OCI-LY1 (cell line): ENCODE data around the gene IAH1.

Experiments used
- H2AFZ ChIP-seq: fragments of 200-600 bp; sonication (generic), shearing (Covaris generic); 2 replicates; pipeline ENCODE4 v1.6.0; 2014; ENCODE audit warnings: antibody characterized with exemption, mild to moderate bottlenecking, low read length
- H3F3A ChIP-seq: fragments of 200-600 bp; sonication (generic), shearing (Covaris generic); 2 replicates; pipeline ENCODE4 v1.6.0; 2014; ENCODE audit warnings: mild to moderate bottlenecking, antibody characterized with exemption, low read length, moderate library complexity; ENCODE audit not compliant: insufficient read depth
- H3K27ac ChIP-seq: fragments of 200-600 bp; sonication (generic); 2 replicates; pipeline ENCODE4 v1.5.1; 2014; ENCODE audit warnings: low read length, mixed run types, mild to moderate bottlenecking, low read depth; ENCODE audit not compliant: poor library complexity, severe bottlenecking
- H3K27me3 ChIP-seq: fragments of 200-600 bp; sonication (generic); 2 replicates; pipeline ENCODE4 v1.6.0; 2014; ENCODE audit warnings: antibody characterized with exemption, mild to moderate bottlenecking, low read length, moderate library complexity; ENCODE audit not compliant: insufficient read depth
- H3K36me3 ChIP-seq: fragments of 200-600 bp; sonication (generic); 2 replicates; pipeline ENCODE4 v1.6.1; 2014; ENCODE audit warnings: mild to moderate bottlenecking, antibody characterized with exemption, low read length, moderate library complexity, mixed read lengths; ENCODE audit not compliant: insufficient read depth
- H3K4me1 ChIP-seq: fragments of 200-600 bp; sonication (generic); 2 replicates; pipeline ENCODE4 v1.5.1; 2014; ENCODE audit warnings: mild to moderate bottlenecking, low read length, moderate library complexity; ENCODE audit not compliant: insufficient read depth, severe bottlenecking
- H3K4me2 ChIP-seq: fragments of 200-600 bp; sonication (generic), shearing (Covaris generic); 2 replicates; pipeline ENCODE4 v1.6.1; 2014; ENCODE audit warnings: low read length
- H3K4me3 ChIP-seq: fragments of 200-600 bp; sonication (generic); 2 replicates; pipeline ENCODE4 v1.5.1; 2014; ENCODE audit warnings: low read length, low read depth, mild to moderate bottlenecking, mixed read lengths; ENCODE audit not compliant: poor library complexity, severe bottlenecking
- H3K79me2 ChIP-seq: fragments of 200-600 bp; shearing (Covaris generic); 2 replicates; pipeline ENCODE4 v1.6.1; 2016; ENCODE audit warnings: mixed run types, low read length, mixed read lengths; ENCODE audit not compliant: insufficient read depth
- H3K9ac ChIP-seq: fragments of 200-600 bp; sonication (generic), shearing (Covaris generic); 2 replicates; pipeline ENCODE4 v1.6.1; 2014; ENCODE audit warnings: mild to moderate bottlenecking, low read length, mixed read lengths
- H3K9me2 ChIP-seq: fragments of 200-600 bp; sonication (generic), shearing (Covaris generic); 2 replicates; pipeline ENCODE4 v1.6.1; 2014; ENCODE audit warnings: low read depth, mild to moderate bottlenecking, low read length, mixed read lengths
- H3K9me3 ChIP-seq: fragments of 200-600 bp; shearing (Covaris generic); 2 replicates; pipeline ENCODE4 v1.6.1; 2014; ENCODE audit warnings: low read length, mixed read lengths
- H4K20me1 ChIP-seq: fragments of 200-600 bp; sonication (generic), shearing (Covaris generic); 2 replicates; pipeline ENCODE4 v1.6.0; 2016; ENCODE audit warnings: mild to moderate bottlenecking, low read length; ENCODE audit not compliant: insufficient read depth
- EZH2 ChIP-seq: fragments of 200-600 bp; sonication (generic), shearing (Covaris generic); IDR thresholded peaks from 2 replicates; pipeline ENCODE4 v1.8.0; 2017; ENCODE audit warnings: borderline replicate concordance, mixed run types, mild to moderate bottlenecking, antibody characterized with exemption, low read length, moderate library complexity, mixed read lengths
- TF ChIP-seq, protein P1 (sequence below): fragments of 200-600 bp; sonication (generic), shearing (Covaris generic); IDR thresholded peaks from 2 replicates; pipeline ENCODE4 v1.5.1; 2017; ENCODE audit warnings: mild to moderate bottlenecking, antibody characterized with exemption, low read length, moderate library complexity, mixed read lengths

The IAH1 gene

DNA sequence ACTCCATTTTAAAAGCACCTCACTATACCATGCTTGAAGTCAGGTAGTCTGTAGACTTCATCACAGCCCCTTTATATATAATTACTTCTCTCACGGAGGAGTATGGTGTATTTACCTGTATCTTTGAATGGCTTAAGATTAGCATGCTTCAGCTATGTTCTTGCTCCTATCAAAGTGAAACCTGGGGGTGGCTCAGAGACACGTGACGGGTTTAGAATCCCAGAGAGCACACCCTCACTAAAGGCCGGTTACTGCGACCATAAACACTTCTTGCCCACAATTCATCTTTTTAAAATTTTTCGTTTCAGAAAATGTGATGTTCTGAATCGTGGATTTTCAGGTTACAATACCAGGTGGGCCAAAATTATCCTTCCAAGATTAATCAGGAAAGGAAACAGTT, 3.6 kb downstream of the IAH1 start:
- no peaks in the 10 kb centered on the region for H3K9me2 ChIP-seq
- H2AFZ ChIP-seq, result no peak overlapping the region
- no peak overlapping the region for H3K9ac ChIP-seq
- no peaks in the 10 kb centered on the region for H3K27me3 ChIP-seq
- H3F3A ChIP-seq, result no peaks in the 10 kb centered on the region
- H3K27ac ChIP-seq, result no peak overlapping the region
- no peaks in the 10 kb centered on the region for H3K79me2 ChIP-seq
- no peaks in the 10 kb centered on the region for H4K20me1 ChIP-seq
- TF ChIP-seq EZH2, result no peak
- TF ChIP-seq, protein P1, sequence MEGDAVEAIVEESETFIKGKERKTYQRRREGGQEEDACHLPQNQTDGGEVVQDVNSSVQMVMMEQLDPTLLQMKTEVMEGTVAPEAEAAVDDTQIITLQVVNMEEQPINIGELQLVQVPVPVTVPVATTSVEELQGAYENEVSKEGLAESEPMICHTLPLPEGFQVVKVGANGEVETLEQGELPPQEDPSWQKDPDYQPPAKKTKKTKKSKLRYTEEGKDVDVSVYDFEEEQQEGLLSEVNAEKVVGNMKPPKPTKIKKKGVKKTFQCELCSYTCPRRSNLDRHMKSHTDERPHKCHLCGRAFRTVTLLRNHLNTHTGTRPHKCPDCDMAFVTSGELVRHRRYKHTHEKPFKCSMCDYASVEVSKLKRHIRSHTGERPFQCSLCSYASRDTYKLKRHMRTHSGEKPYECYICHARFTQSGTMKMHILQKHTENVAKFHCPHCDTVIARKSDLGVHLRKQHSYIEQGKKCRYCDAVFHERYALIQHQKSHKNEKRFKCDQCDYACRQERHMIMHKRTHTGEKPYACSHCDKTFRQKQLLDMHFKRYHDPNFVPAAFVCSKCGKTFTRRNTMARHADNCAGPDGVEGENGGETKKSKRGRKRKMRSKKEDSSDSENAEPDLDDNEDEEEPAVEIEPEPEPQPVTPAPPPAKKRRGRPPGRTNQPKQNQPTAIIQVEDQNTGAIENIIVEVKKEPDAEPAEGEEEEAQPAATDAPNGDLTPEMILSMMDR, result no peak
- H3K4me2 ChIP-seq, result no peak overlapping the region; the same call in 1 of the 2 replicates
- H3K36me3 ChIP-seq, result peaks cover 71% of the 10 kb centered on the region
- H3K4me3 ChIP-seq, result no peak overlapping the region
- H3K9me3 ChIP-seq, result 0 out of 2 replicates have a peak, but pooled peaks cover 2% of the 10 kb centered on the region
- H3K4me1 ChIP-seq, result peaks cover 45% of the 10 kb centered on the region

DNA sequence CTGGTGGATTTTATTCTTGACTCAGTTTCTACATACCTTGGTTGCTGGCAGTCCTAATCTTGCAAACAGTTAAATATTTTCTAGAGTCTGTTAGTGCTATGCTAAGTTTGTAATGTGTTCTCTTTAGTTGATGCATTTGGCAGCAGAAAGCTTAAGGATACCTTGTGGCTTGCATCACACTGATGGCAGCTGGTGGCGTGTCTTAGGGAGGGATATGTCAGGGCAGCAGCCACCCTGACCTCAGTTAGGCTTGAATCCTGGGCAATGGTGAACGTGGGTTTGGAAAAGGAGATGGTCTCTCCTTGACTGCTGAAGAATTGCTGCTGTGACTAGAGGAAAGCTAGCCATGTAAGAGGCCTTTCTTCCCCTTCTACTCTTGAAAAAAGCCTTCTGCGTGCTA, 4.2 kb downstream of the IAH1 start:
- H3K4me2 ChIP-seq, result no peak overlapping the region
- H3K9me3 ChIP-seq, result 0 out of 2 replicates have a peak, but pooled peaks cover 2% of the 10 kb centered on the region
- no peaks in the 10 kb centered on the region for H3K9me2 ChIP-seq
- no peak overlapping the region for H3K4me3 ChIP-seq
- no peak overlapping the region for H3K9ac ChIP-seq
- no peak for TF ChIP-seq EZH2
- TF ChIP-seq, protein P1, result no peak
- H3K4me1 ChIP-seq, result peaks cover 43% of the 10 kb centered on the region
- no peaks in the 10 kb centered on the region for H3F3A ChIP-seq
- H4K20me1 ChIP-seq, result no peaks in the 10 kb centered on the region
- peaks cover 71% of the 10 kb centered on the region for H3K36me3 ChIP-seq
- no peak overlapping the region for H2AFZ ChIP-seq
- H3K27me3 ChIP-seq, result no peaks in the 10 kb centered on the region
- no peak overlapping the region for H3K27ac ChIP-seq
- no peaks in the 10 kb centered on the region for H3K79me2 ChIP-seq

DNA sequence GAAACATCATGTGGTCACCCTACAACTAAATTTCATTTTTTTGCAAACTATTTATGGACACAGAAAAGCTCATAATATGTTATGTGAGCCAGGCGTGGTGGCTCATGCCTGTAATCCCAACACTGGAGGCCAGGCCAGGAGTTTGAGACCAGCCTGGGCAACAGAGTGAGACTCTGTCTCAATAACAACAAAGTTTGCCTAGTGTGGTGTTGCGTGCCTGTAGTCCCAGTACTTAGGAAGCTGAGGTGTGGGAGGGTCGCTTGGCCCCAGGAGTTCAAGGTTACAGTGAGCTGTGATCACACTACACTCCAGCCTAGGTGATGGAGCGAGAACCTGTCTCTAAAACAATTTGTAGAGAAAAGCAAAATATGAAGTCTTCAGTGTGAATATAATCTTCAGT, 5.8 kb downstream of the IAH1 start:
- no peak for TF ChIP-seq EZH2
- peaks cover 35% of the 10 kb centered on the region for H3K4me1 ChIP-seq
- H4K20me1 ChIP-seq, result no peaks in the 10 kb centered on the region
- no peak overlapping the region; the same call in 1 of the 2 replicates for H3K4me2 ChIP-seq
- no peak overlapping the region for H2AFZ ChIP-seq
- no peaks in the 10 kb centered on the region for H3F3A ChIP-seq
- peaks cover 87% of the 10 kb centered on the region for H3K36me3 ChIP-seq
- no peaks in the 10 kb centered on the region for H3K79me2 ChIP-seq
- no peaks in the 10 kb centered on the region for H3K9me2 ChIP-seq
- no peak overlapping the region for H3K4me3 ChIP-seq
- no peak overlapping the region for H3K9ac ChIP-seq
- H3K27me3 ChIP-seq, result no peaks in the 10 kb centered on the region
- H3K27ac ChIP-seq, result peak overlapping the region; percentile 89
- H3K9me3 ChIP-seq, result 0 out of 2 replicates have a peak, but pooled peaks cover 2% of the 10 kb centered on the region

DNA sequence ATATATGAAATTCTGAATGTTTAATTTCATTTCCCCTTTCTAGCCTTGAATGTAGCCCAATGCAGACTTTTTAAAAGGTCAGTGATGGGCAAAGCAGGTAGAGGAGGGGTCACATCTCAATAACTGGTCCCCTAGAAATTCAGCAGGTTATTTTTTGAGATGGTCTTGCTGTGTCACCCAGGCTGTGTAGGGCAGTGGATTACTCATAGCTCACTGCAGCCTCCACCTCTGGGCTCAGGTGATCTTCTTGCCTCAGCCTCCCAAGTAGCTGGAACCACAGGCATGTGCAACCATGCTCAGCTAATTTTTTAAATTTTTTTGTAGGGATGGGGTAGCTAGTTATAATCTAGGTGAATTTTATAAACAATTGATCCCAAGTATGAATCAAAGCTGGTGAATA, 8.8 kb downstream of the IAH1 start:
- peaks cover 94% of the 10 kb centered on the region for H3K36me3 ChIP-seq

More for the DNA sequence above, 8.8 kb downstream of the IAH1 start:
- Histone ChIP-seq H3K27ac (no peak overlapping the region), H3K4me1 (peaks cover 22% of the 10 kb centered on the region), H3K79me2 (no peaks in the 10 kb centered on the region), H3K4me2 (no peak overlapping the region), H3K9me2 (no peaks in the 10 kb centered on the region), H3K9ac (no peak overlapping the region), H3F3A (no peaks in the 10 kb centered on the region), H3K9me3 (no peaks in the 10 kb centered on the region), H4K20me1 (no peaks in the 10 kb centered on the region), H2AFZ (no peak overlapping the region), H3K27me3 (no peaks in the 10 kb centered on the region), H3K4me3 (no peak overlapping the region)
- TF ChIP-seq, protein P1, result no peak
- no peak for TF ChIP-seq EZH2
